T-helper 2 cell treated with Interferon-gamma antibody and Interleukin-4, amounts not matched to agents 5 μg/mL and 100 μg/mL, for 36 hours (primary cell): Measurements from ENCODE around the gene ZDHHC13.

Experiments
- DNase-seq: peaks from one replicate; pipeline ENCODE4 v3.0.0; 2021; ENCODE audit warnings: low spot score
- H3K27ac Mint-ChIP-seq: one replicate; pipeline ENCODE4 v1.8.0; 2021; ENCODE audit warnings: mild to moderate bottlenecking, mixed read lengths
- H3K27me3 Mint-ChIP-seq: one replicate; pipeline ENCODE4 v1.8.0; 2021; ENCODE audit warnings: low read depth, mixed read lengths
- H3K36me3 Mint-ChIP-seq: one replicate; pipeline ENCODE4 v1.8.0; 2021; ENCODE audit warnings: low read depth, mixed read lengths
- H3K4me1 Mint-ChIP-seq: one replicate; pipeline ENCODE4 v1.8.0; 2021; ENCODE audit warnings: low read depth, mixed read lengths
- H3K4me3 Mint-ChIP-seq: one replicate; pipeline ENCODE4 v1.8.0; 2022; ENCODE audit warnings: mild to moderate bottlenecking, moderate library complexity, mixed read lengths
- H3K9me3 Mint-ChIP-seq: one replicate; pipeline ENCODE4 v1.8.0; 2021; ENCODE audit warnings: mixed read lengths

ZDHHC13 gene

GRCh38 chr11:19116971-19117759 is at the start of gene ZDHHC13:
ZDHHC13 (plus strand) TSS chr11:19117168; CDS start chr11:19117250, 82 bp downstream.
- H3K27me3 Mint-ChIP-seq, result peaks cover 8% of the 10 kb centered on the region
- H3K4me3 Mint-ChIP-seq, result peak within 1 kb of the TSS; percentile 92
- H3K9me3 Mint-ChIP-seq, result no peaks in the 10 kb centered on the region
- H3K27ac Mint-ChIP-seq, result peak within 1 kb of the TSS; percentile 89
- peaks cover 44% of the 10 kb centered on the region for H3K4me1 Mint-ChIP-seq
- peaks cover 19% of the 10 kb centered on the region for H3K36me3 Mint-ChIP-seq
- peak; percentile 95 for DNase-seq

- peak overlapping the region; percentile 57 for H3K4me3 Mint-ChIP-seq
- peaks cover 2% of the 10 kb centered on the region for H3K4me1 Mint-ChIP-seq
- H3K36me3 Mint-ChIP-seq, result no peaks in the 10 kb centered on the region
- peaks cover 3% of the 10 kb centered on the region for H3K9me3 Mint-ChIP-seq
- peak; percentile 39 for DNase-seq
- peaks cover 11% of the 10 kb centered on the region for H3K27me3 Mint-ChIP-seq
- H3K27ac Mint-ChIP-seq, result no peak overlapping the region
Observed at GRCh38 chr11:19071255-19071654, 45.7 kb upstream of the ZDHHC13 start.

GRCh38 chr11:19072464-19072863 is 44.5 kb upstream of the ZDHHC13 start:
- Mint-ChIP-seq H3K4me3 (no peak overlapping the region), H3K4me1 (peaks cover 2% of the 10 kb centered on the region), H3K9me3 (peaks cover 3% of the 10 kb centered on the region), H3K27me3 (peaks cover 11% of the 10 kb centered on the region), H3K36me3 (no peaks in the 10 kb centered on the region), H3K27ac (no peak overlapping the region)
- DNase-seq, result no peak

- H3K27me3 Mint-ChIP-seq, result peaks cover 14% of the 10 kb centered on the region
- no peaks in the 10 kb centered on the region for H3K36me3 Mint-ChIP-seq
- H3K4me1 Mint-ChIP-seq, result peaks cover 2% of the 10 kb centered on the region
- no peak overlapping the region for H3K4me3 Mint-ChIP-seq
- no peak for DNase-seq
- H3K9me3 Mint-ChIP-seq, result peaks cover 3% of the 10 kb centered on the region
- no peak overlapping the region for H3K27ac Mint-ChIP-seq
Observed at GRCh38 chr11:19073454-19074415, 43.2 kb upstream of the ZDHHC13 start.

GRCh38 chr11:19075636-19076035 is 41.3 kb upstream of the ZDHHC13 start:
- peaks cover 2% of the 10 kb centered on the region for H3K4me1 Mint-ChIP-seq
- DNase-seq, result no peak
- no peak overlapping the region for H3K27ac Mint-ChIP-seq
- peaks cover 12% of the 10 kb centered on the region for H3K27me3 Mint-ChIP-seq
- no peaks in the 10 kb centered on the region for H3K36me3 Mint-ChIP-seq
- H3K4me3 Mint-ChIP-seq, result no peak overlapping the region
- H3K9me3 Mint-ChIP-seq, result no peaks in the 10 kb centered on the region

GRCh38 chr11:19076744-19077589 is 40.0 kb upstream of the ZDHHC13 start:
- Mint-ChIP-seq H3K36me3 (no peaks in the 10 kb centered on the region), H3K4me3 (no peak overlapping the region), H3K27ac (no peak overlapping the region), H3K4me1 (no peaks in the 10 kb centered on the region), H3K27me3 (peaks cover 14% of the 10 kb centered on the region), H3K9me3 (no peaks in the 10 kb centered on the region)
- DNase-seq, result peak; percentile 39

GRCh38 chr11:19077965-19078364 is 39.0 kb upstream of the ZDHHC13 start:
- H3K36me3 Mint-ChIP-seq, result no peaks in the 10 kb centered on the region
- no peaks in the 10 kb centered on the region for H3K9me3 Mint-ChIP-seq
- H3K27ac Mint-ChIP-seq, result no peak overlapping the region
- no peaks in the 10 kb centered on the region for H3K4me1 Mint-ChIP-seq
- H3K27me3 Mint-ChIP-seq, result peaks cover 16% of the 10 kb centered on the region
- H3K4me3 Mint-ChIP-seq, result no peak overlapping the region
- no peak for DNase-seq

GRCh38 chr11:19079643-19080440 is 37.1 kb upstream of the ZDHHC13 start:
- Mint-ChIP-seq H3K27me3 (peaks cover 16% of the 10 kb centered on the region), H3K4me3 (no peak overlapping the region), H3K9me3 (no peaks in the 10 kb centered on the region), H3K4me1 (no peaks in the 10 kb centered on the region), H3K36me3 (no peaks in the 10 kb centered on the region), H3K27ac (no peak overlapping the region)
- no peak for DNase-seq

GRCh38 chr11:19080579-19080993 is 36.4 kb upstream of the ZDHHC13 start:
- no peaks in the 10 kb centered on the region for H3K4me1 Mint-ChIP-seq
- peaks cover 16% of the 10 kb centered on the region for H3K27me3 Mint-ChIP-seq
- no peak for DNase-seq
- H3K4me3 Mint-ChIP-seq, result no peak overlapping the region
- H3K9me3 Mint-ChIP-seq, result no peaks in the 10 kb centered on the region
- H3K36me3 Mint-ChIP-seq, result no peaks in the 10 kb centered on the region
- H3K27ac Mint-ChIP-seq, result no peak overlapping the region

- Mint-ChIP-seq H3K27me3 (peaks cover 10% of the 10 kb centered on the region), H3K4me3 (no peak overlapping the region)
Observed at GRCh38 chr11:19083166-19083565, 33.8 kb upstream of the ZDHHC13 start.

GRCh38 chr11:19084661-19085315 is 32.2 kb upstream of the ZDHHC13 start:
- Mint-ChIP-seq H3K9me3 (no peaks in the 10 kb centered on the region), H3K4me1 (no peaks in the 10 kb centered on the region), H3K27ac (no peak overlapping the region), H3K27me3 (peaks cover 9% of the 10 kb centered on the region), H3K4me3 (no peak overlapping the region), H3K36me3 (no peaks in the 10 kb centered on the region)
- no peak for DNase-seq

More at GRCh38 chr11:19083166-19083565, 33.8 kb upstream of the ZDHHC13 start:
- Mint-ChIP-seq H3K27ac (no peak overlapping the region), H3K4me1 (no peaks in the 10 kb centered on the region), H3K36me3 (no peaks in the 10 kb centered on the region), H3K9me3 (no peaks in the 10 kb centered on the region)
- DNase-seq, result no peak

- H3K4me1 Mint-ChIP-seq, result no peaks in the 10 kb centered on the region
- peaks cover 6% of the 10 kb centered on the region for H3K27me3 Mint-ChIP-seq
- no peak overlapping the region for H3K27ac Mint-ChIP-seq
- DNase-seq, result no peak
- no peaks in the 10 kb centered on the region for H3K9me3 Mint-ChIP-seq
- H3K4me3 Mint-ChIP-seq, result no peak overlapping the region
- H3K36me3 Mint-ChIP-seq, result no peaks in the 10 kb centered on the region
Observed at GRCh38 chr11:19087658-19088057, 29.3 kb upstream of the ZDHHC13 start.
